Keratinocyte (primary cell): ENCODE data around the gene CFAP410. TPM values are rescaled to one million over a fixed set of nuclear protein-coding genes. Genes with fewer than 3 reads are reported as not detected.
"Not testable (repeated sequence)": the region's sequence is repeated elsewhere in the genome, so short reads cannot be mapped to it uniquely, and the experiment has no call there.

ENCODE experiments used
- DNase-seq: peaks from one replicate; pipeline ENCODE4 v3.0.0-alpha.2; 2011; ENCODE audit warnings: low read depth, missing footprints, low spot score
- FAIRE-seq: peaks from 2 replicates; lab custom pipeline; 2011; peaks lifted over from hg19 to GRCh38; lab: Jason Lieb, UNC
- H2AFZ ChIP-seq: 2 replicates; pipeline ENCODE4 v1.6.0; 2012; ENCODE audit warnings: low read length, control low read depth, inconsistent platforms; ENCODE audit not compliant: control insufficient read depth
- H3K27ac ChIP-seq: 2 replicates; pipeline ENCODE4 v1.5.1; 2011; ENCODE audit warnings: low read length; ENCODE audit not compliant: control insufficient read depth, insufficient read depth
- H3K27me3 ChIP-seq: 3 replicates; pipeline ENCODE4 v1.6.0; 2011; ENCODE audit warnings: low read length; ENCODE audit not compliant: control insufficient read depth, insufficient read depth; ENCODE audit errors: extremely low read depth
- H3K36me3 ChIP-seq, 2 experiments: 2 replicates in 1 of 2; 3 replicates in 1 of 2; pipeline ENCODE4 v1.5.1; 2011; ENCODE audit warnings: low read length in 2 of 2, mild to moderate bottlenecking in 1 of 2; ENCODE audit not compliant: control insufficient read depth in 2 of 2, insufficient read depth in 2 of 2; ENCODE audit errors: extremely low read depth in 1 of 2
- H3K4me1 ChIP-seq: 3 replicates; pipeline ENCODE4 v1.5.1; 2011; ENCODE audit warnings: low read length; ENCODE audit not compliant: control insufficient read depth, insufficient read depth; ENCODE audit errors: extremely low read depth
- H3K4me2 ChIP-seq: 3 replicates; pipeline ENCODE4 v1.6.0; 2011; ENCODE audit warnings: low read depth, low read length; ENCODE audit not compliant: control insufficient read depth, insufficient read depth; ENCODE audit errors: extremely low read depth
- H3K4me3 ChIP-seq, 3 experiments: fragments of 200-600 bp in 1 of 3; sonication (generic) in 1 of 3; 2 replicates in 2 of 3; 3 replicates in 1 of 3; pipeline ENCODE4 v1.5.1; 2011 to 2016; ENCODE audit warnings: low read length in 3 of 3, mild to moderate bottlenecking in 3 of 3, control low read depth in 2 of 3, inconsistent platforms in 1 of 3, low read depth in 1 of 3, mixed read lengths in 1 of 3, mixed run types in 1 of 3, moderate library complexity in 1 of 3; ENCODE audit not compliant: control insufficient read depth in 2 of 3, insufficient read depth in 2 of 3; ENCODE audit errors: extremely low read depth in 1 of 3
- H3K79me2 ChIP-seq: 2 replicates; pipeline ENCODE4 v1.6.0; 2012; ENCODE audit warnings: low read length; ENCODE audit not compliant: control insufficient read depth, insufficient read depth
- H3K9ac ChIP-seq: 3 replicates; pipeline ENCODE4 v1.6.0; 2011; ENCODE audit warnings: low read length; ENCODE audit not compliant: control insufficient read depth, insufficient read depth; ENCODE audit errors: extremely low read depth
- H3K9me1 ChIP-seq: 3 replicates; pipeline ENCODE4 v1.6.0; 2011; ENCODE audit warnings: low read length; ENCODE audit not compliant: control insufficient read depth, insufficient read depth; ENCODE audit errors: extremely low read depth
- H3K9me3 ChIP-seq: 2 replicates; pipeline ENCODE4 v1.5.1; 2012; ENCODE audit warnings: low read depth, low read length; ENCODE audit not compliant: control insufficient read depth
- H4K20me1 ChIP-seq: 3 replicates; pipeline ENCODE4 v1.6.0; 2011; ENCODE audit warnings: low read length; ENCODE audit not compliant: control insufficient read depth, insufficient read depth; ENCODE audit errors: extremely low read depth
- CTCF ChIP-seq, 3 experiments: IDR thresholded peaks in 1 of 3; conservative IDR thresholded peaks in 1 of 3; optimal IDR thresholded peaks in 1 of 3; 2 replicates in 2 of 3; 3 replicates in 1 of 3; pipeline versions ENCODE3 to v1.5.1; 2011; ENCODE audit warnings: low read length in 3 of 3, mild to moderate bottlenecking in 3 of 3, moderate library complexity in 2 of 3, control low read depth in 1 of 3, inconsistent platforms in 1 of 3; ENCODE audit not compliant: insufficient read depth in 2 of 3; ENCODE audit errors: extremely low read depth in 1 of 3
- EZH2 ChIP-seq: IDR thresholded peaks from one replicate; pipeline ENCODE4 v1.6.1; 2012; ENCODE audit warnings: inconsistent platforms, mild to moderate bottlenecking, low read length, moderate library complexity
- dilution Hi-C: fragments of 300-500 bp; cut with MboI; formaldehyde crosslinking; loops from one replicate; pipeline ENCODE4 v1.7.0; 2020; ENCODE audit warnings: low sequenced_read_pairs; ENCODE audit not compliant: extremely low pct_ligation_motif_present
- polyA plus RNA-seq, 5 experiments: library from polyadenylated mRNA; depleted of rRNA in 3 of 5; stranded (reverse) in 3 of 5; stranded (forward) in 1 of 5; unstranded in 1 of 5; fragments of >200 nt; gene quantifications; 1 replicate in 1 of 5; 2 replicates in 3 of 5; 3 replicates in 1 of 5; pipeline versions ENCODE4 v1.2.1 to v1.2.3, GENCODE V29; 2011 to 2012; ENCODE audit warnings: missing spikeins in 2 of 5, low read depth in 1 of 5, low replicate concordance in 1 of 5

CFAP410 gene
- polyA plus RNA-seq, 1 donor (not counting 4 experiments of a cell fraction or from before 2014, with no cell fraction given): 2.2 TPM

GRCh38 chr21:44303490-44303981, 35.7 kb downstream of the CFAP410 start:
- no peak overlapping the region for H3K4me3 ChIP-seq
- H2AFZ ChIP-seq: no peak overlapping the region
- H3K4me2 ChIP-seq: no peak overlapping the region
- dilution Hi-C loops: no loop called here
- H3K9me3 ChIP-seq: no peaks in the 10 kb centered on the region
- H3K27ac ChIP-seq: no peak overlapping the region
- FAIRE-seq (no peak), DNase-seq (no peak)
- peaks cover 15% of the 10 kb centered on the region for H3K4me1 ChIP-seq
- TF ChIP-seq EZH2: no peak
- peaks cover 36% of the 10 kb centered on the region for H3K79me2 ChIP-seq
- H4K20me1 ChIP-seq: peaks cover 3% of the 10 kb centered on the region
- no peaks in the 10 kb centered on the region for H3K9me1 ChIP-seq
- peaks cover 0 to 11% of the 10 kb centered on the region in 2 experiments for H3K36me3 ChIP-seq
- no peak overlapping the region for H3K9ac ChIP-seq
- no peaks in the 10 kb centered on the region for H3K27me3 ChIP-seq

- dilution Hi-C loops, H3K9ac ChIP-seq, H3K9me1 ChIP-seq, H3K4me3 ChIP-seq, H3K9me3 ChIP-seq, H3K27me3 ChIP-seq, H3K27ac ChIP-seq, FAIRE-seq, H4K20me1 ChIP-seq, H2AFZ ChIP-seq, DNase-seq: not testable (repeated sequence)
- Histone ChIP-seq H3K36me3 (peaks cover 0 to 11% of the 10 kb centered on the region in 2 experiments), H3K4me2 (peak overlapping the region; percentile 16), H3K4me1 (peaks cover 15% of the 10 kb centered on the region), H3K79me2 (peaks cover 36% of the 10 kb centered on the region)
- TF ChIP-seq CTCF (optimal IDR thresholded peaks at IDR 0.05 in 1 of 3, IDR thresholded peaks at IDR 0.05 in 1 of 3, conservative IDR thresholded peaks at IDR 0.05 in 1 of 3; ENCODE audit: extremely low read depth in 1 of 3, insufficient read depth in 2 of 3, low read length in 3 of 3): peak in 2 of 3 experiments; percentile 33 to 57
Measured at GRCh38 chr21:44302573-44303401, 36.4 kb downstream of the CFAP410 start.
